ENCODE results near the gene GUSB. TPM values are rescaled to one million over a fixed set of nuclear protein-coding genes. Genes with fewer than 3 reads are reported as not detected.

GUSB gene
- total and polyA plus RNA-seq, 10 of the 15 experiments (the other 5 are each of a cell fraction or from before 2014, with no cell fraction given) = 9.8 to 71.2 (median 45.4) TPM

DNA sequence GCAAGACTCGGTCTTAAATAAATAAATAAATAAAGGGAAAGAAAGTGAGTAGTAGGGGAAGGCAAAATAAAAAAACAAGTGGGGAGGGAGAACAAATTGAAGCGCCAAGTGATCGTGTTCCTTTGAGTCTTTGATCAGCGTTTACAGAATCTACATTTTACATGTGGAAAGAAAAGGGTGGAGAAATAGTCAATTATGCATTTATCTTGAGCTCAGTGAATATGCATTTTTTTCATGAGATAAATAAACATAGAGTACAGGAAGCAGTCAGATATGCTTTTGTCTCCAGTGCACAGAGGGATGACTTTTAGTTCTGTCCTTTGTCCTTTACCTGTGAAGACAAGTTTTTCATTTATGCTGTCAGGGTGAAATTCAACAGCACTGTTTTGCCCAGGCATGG lies 6.1 kb upstream of the GUSB start:
- CTCF ChIA-PET = interaction anchor here (0.9 kb wide), 1 partner anchor 329 kb away, joined by 3 read pairs; no protein-coding TSS in a partner anchor
- no peaks in the 10 kb centered on the region for H4K20me1 ChIP-seq (ENCODE audit: control insufficient read depth, insufficient read depth)
- no peak overlapping the region for H3K4me2 ChIP-seq (ENCODE audit: control insufficient read depth, insufficient read depth)
- H3K4me3 ChIP-seq = no peak overlapping the region
- FAIRE-seq (no peak), ATAC-seq (no peak), DNase-seq (ENCODE audit: low read depth, low spot score) (no peak)
- RAD21 ChIA-PET (ENCODE audit: unreplicated experiment) = no interaction called here
- no peak overlapping the region for H3K27ac ChIP-seq (ENCODE audit: control insufficient read depth, insufficient read depth)
- POLR2A ChIA-PET = no interaction called here
- no peaks in the 10 kb centered on the region for H3K4me1 ChIP-seq (ENCODE audit: control insufficient read depth, insufficient read depth, low read length)
- H3K9me3 ChIP-seq (replicated peaks; ENCODE audit: control insufficient read depth, insufficient read depth, low read length) = no peaks in the 10 kb centered on the region
- in situ Hi-C loops (cut with MboI) (no loop called here), intact Hi-C loops (cut with micrococcal nuclease; ENCODE audit: unreplicated experiment) (loop anchor here (5.0 to 10.0 kb wide), 2 partner anchors 113 to 504 kb away; partner anchors contain the start of gene VKORC1L1)
- no peak overlapping the region for H2AFZ ChIP-seq (ENCODE audit: control insufficient read depth, low read depth, low read length)
- no peaks in the 10 kb centered on the region for H3K79me2 ChIP-seq (ENCODE audit: control insufficient read depth, insufficient read depth, low read length)
- SMC1A ChIA-PET (ENCODE audit: uncharacterized antibody, unreplicated experiment) = interaction anchor here (1.5 kb wide), 2 partner anchors 9 to 43 kb away, joined by 3 read pairs; no protein-coding TSS in a partner anchor
- no TSS peak for BruUV-seq (replicated peaks)
- H3K36me3 ChIP-seq (ENCODE audit: control insufficient read depth in 2 of 2, insufficient read depth in 2 of 2, low read length in 1 of 2) = no peaks in the 10 kb centered on the region
- H3K9ac ChIP-seq (ENCODE audit: control insufficient read depth, insufficient read depth, low read length) = no peak overlapping the region
- WGBS (ENCODE audit: insufficient coverage, insufficient replicate concordance, low lambda C conversion rate, missing lambda C conversion rate) = 82% methylated on average over 4 of the region's 4 CpGs
- H3K27me3 ChIP-seq (replicated peaks in 1 of 2; ENCODE audit: control insufficient read depth in 2 of 2, insufficient read depth in 2 of 2, low read length in 1 of 2) = no peaks in the 10 kb centered on the region
- TF ChIP-seq, protein P1, sequence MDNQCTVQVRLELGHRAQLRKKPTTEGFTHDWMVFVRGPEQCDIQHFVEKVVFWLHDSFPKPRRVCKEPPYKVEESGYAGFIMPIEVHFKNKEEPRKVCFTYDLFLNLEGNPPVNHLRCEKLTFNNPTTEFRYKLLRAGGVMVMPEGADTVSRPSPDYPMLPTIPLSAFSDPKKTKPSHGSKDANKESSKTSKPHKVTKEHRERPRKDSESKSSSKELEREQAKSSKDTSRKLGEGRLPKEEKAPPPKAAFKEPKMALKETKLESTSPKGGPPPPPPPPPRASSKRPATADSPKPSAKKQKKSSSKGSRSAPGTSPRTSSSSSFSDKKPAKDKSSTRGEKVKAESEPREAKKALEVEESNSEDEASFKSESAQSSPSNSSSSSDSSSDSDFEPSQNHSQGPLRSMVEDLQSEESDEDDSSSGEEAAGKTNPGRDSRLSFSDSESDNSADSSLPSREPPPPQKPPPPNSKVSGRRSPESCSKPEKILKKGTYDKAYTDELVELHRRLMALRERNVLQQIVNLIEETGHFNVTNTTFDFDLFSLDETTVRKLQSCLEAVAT (IDR thresholded peaks at IDR 0.05) = no peak
- TF ChIP-seq BRCA1 (IDR thresholded peaks at IDR 0.05; ENCODE audit: low read depth, low read length) = no peak
- TF ChIP-seq SUPT20H (IDR thresholded peaks at IDR 0.05; ENCODE audit: borderline replicate concordance, control insufficient read depth, low read depth, low read length) = no peak
- TF ChIP-seq, protein P2, sequence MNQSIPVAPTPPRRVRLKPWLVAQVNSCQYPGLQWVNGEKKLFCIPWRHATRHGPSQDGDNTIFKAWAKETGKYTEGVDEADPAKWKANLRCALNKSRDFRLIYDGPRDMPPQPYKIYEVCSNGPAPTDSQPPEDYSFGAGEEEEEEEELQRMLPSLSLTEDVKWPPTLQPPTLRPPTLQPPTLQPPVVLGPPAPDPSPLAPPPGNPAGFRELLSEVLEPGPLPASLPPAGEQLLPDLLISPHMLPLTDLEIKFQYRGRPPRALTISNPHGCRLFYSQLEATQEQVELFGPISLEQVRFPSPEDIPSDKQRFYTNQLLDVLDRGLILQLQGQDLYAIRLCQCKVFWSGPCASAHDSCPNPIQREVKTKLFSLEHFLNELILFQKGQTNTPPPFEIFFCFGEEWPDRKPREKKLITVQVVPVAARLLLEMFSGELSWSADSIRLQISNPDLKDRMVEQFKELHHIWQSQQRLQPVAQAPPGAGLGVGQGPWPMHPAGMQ (IDR thresholded peaks at IDR 0.05; ENCODE audit: borderline replicate concordance) = no peak
- TF ChIP-seq CREB1 (IDR thresholded peaks at IDR 0.05; ENCODE audit: low read depth) = no peak
- TF ChIP-seq, protein P3, sequence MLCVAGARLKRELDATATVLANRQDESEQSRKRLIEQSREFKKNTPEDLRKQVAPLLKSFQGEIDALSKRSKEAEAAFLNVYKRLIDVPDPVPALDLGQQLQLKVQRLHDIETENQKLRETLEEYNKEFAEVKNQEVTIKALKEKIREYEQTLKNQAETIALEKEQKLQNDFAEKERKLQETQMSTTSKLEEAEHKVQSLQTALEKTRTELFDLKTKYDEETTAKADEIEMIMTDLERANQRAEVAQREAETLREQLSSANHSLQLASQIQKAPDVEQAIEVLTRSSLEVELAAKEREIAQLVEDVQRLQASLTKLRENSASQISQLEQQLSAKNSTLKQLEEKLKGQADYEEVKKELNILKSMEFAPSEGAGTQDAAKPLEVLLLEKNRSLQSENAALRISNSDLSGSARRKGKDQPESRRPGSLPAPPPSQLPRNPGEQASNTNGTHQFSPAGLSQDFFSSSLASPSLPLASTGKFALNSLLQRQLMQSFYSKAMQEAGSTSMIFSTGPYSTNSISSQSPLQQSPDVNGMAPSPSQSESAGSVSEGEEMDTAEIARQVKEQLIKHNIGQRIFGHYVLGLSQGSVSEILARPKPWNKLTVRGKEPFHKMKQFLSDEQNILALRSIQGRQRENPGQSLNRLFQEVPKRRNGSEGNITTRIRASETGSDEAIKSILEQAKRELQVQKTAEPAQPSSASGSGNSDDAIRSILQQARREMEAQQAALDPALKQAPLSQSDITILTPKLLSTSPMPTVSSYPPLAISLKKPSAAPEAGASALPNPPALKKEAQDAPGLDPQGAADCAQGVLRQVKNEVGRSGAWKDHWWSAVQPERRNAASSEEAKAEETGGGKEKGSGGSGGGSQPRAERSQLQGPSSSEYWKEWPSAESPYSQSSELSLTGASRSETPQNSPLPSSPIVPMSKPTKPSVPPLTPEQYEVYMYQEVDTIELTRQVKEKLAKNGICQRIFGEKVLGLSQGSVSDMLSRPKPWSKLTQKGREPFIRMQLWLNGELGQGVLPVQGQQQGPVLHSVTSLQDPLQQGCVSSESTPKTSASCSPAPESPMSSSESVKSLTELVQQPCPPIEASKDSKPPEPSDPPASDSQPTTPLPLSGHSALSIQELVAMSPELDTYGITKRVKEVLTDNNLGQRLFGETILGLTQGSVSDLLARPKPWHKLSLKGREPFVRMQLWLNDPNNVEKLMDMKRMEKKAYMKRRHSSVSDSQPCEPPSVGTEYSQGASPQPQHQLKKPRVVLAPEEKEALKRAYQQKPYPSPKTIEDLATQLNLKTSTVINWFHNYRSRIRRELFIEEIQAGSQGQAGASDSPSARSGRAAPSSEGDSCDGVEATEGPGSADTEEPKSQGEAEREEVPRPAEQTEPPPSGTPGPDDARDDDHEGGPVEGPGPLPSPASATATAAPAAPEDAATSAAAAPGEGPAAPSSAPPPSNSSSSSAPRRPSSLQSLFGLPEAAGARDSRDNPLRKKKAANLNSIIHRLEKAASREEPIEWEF (IDR thresholded peaks at IDR 0.05; ENCODE audit: insufficient replicate concordance, low read depth, low read length) = no peak
- TF ChIP-seq ZNF622 (IDR thresholded peaks at IDR 0.05) = no peak
- TF ChIP-seq EGR1 (IDR thresholded peaks at IDR 0.05; ENCODE audit: borderline replicate concordance in 1 of 2, low read depth in 2 of 2, low read length in 2 of 2) = no peak
- TF ChIP-seq NR2F1 (conservative IDR thresholded peaks at IDR 0.05) = no peak
- no peak for TF ChIP-seq HDAC2 (IDR thresholded peaks at IDR 0.05)
- TF ChIP-seq, protein P4, sequence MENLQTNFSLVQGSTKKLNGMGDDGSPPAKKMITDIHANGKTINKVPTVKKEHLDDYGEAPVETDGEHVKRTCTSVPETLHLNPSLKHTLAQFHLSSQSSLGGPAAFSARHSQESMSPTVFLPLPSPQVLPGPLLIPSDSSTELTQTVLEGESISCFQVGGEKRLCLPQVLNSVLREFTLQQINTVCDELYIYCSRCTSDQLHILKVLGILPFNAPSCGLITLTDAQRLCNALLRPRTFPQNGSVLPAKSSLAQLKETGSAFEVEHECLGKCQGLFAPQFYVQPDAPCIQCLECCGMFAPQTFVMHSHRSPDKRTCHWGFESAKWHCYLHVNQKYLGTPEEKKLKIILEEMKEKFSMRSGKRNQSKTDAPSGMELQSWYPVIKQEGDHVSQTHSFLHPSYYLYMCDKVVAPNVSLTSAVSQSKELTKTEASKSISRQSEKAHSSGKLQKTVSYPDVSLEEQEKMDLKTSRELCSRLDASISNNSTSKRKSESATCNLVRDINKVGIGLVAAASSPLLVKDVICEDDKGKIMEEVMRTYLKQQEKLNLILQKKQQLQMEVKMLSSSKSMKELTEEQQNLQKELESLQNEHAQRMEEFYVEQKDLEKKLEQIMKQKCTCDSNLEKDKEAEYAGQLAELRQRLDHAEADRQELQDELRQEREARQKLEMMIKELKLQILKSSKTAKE (IDR thresholded peaks at IDR 0.05; ENCODE audit: low read depth, poor library complexity, severe bottlenecking) = no peak
- TF ChIP-seq YBX1 (IDR thresholded peaks at IDR 0.05) = no peak

Measured in GM12878 (cell line).